NCI-H1092 (cell line): Measurements from ENCODE around the gene SLC25A6.
"Not testable (repeated sequence)": the region's sequence is repeated elsewhere in the genome, so short reads cannot be mapped to it uniquely, and the experiment has no call there.

ENCODE experiments used
- DNase-seq: peaks from one replicate; lab custom pipeline; 2025; lab: John Stamatoyannopoulos, UW

SLC25A6 gene

DNA sequence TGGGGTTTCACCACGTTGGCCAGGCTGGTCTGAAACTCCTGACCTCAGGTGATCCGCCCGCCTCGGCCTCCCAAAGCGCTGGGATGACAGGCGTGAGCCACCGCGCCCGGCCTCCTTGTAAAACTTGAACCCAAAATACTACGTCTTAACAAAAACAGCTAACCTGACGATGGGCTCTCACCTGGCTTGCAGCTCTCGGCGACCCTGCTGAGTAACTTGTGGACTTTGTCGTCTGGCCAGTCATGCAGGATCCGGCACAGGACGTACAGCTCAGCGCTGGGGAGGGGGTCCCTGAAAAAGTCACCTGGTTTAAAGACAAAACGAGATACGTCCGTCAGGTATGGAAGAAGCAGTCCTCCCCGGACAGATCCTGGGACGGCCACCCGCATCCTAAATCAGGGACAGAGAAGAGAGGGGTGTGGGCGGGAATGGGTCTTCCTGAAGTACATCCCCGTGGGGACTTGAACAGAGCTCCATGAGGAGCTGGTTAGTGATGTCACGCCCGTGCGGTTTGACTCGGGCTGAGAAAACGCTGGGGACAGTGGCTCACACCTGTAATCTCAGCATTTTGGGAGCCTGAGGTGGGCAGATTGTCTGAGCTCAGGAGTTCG, 20.7 kb upstream of the SLC25A6 start:
- DNase-seq = no peak

DNA sequence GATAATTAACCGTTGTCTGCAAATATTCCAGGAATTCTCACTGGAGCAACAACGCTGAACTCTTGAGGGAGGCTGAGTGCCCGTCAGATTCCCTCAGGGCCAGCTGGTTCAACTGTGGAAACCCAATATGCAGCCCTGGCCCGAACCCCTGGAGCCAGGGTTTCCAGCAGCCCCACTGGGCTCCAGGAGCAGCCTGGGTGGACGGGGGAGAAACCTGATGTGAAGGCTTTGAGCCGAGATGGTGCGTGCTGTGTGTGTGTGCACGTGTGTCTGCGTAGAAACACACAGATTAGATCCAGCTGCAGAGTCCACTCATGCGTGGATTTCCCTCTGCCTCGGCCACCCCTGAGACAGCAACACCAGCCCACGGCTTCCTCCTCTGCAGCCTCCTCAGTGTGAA, 19.4 kb upstream of the SLC25A6 start:
- DNase-seq = no peak

DNA sequence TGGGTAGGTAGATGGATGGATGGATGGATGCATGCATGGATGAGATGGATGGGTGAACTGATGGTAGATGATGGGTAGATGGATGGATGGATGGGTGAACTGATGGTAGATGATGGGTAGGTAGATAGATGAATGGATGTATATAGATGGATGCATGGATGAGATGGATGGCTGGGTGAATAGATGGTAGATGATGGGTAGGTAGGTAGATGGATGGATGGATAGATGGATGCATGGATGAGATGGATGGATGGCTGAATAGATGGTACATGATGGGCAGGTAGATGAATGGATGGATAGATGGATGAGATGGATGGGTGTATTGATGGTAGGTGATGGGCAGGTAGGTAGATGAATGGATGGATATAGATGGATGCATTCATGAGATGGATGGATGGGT, 15.1 kb upstream of the SLC25A6 start:
- no peak for DNase-seq

DNA sequence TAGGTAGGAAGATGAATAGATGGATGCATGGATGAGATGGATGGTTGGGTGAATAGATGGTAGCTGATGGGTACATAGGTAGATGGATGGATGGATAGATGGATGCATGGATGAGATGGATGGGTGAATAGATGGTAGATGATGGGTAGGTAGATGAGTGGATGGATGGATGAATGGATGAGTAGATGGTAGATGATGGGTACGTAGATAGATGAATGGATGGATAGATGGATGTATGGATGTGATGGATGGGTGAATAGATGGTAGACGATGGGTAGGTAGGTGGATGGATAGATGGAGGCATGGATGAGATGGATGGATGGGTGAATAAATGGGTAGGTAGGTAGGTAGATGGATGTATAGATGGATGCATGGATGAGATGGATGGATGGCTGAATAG, 13.9 kb upstream of the SLC25A6 start:
- not testable (repeated sequence) for DNase-seq

DNA sequence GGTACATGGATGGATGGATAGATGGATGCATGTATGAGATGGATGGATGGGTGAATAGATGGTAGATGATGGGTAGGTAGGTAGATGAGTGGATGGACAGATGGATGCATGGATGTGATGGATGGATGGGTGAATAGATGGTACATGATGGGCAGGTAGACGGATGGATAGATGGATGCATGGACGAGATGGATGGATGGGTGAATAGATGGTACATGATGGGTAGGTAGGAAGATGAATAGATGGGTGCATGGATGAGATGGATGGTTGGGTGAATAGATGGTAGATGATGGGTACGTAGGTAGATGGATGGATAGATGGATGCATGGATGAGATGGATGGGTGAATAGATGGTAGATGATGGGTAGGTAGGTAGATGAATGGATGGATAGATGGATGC, 12.0 kb upstream of the SLC25A6 start:
- not testable (repeated sequence) for DNase-seq

DNA sequence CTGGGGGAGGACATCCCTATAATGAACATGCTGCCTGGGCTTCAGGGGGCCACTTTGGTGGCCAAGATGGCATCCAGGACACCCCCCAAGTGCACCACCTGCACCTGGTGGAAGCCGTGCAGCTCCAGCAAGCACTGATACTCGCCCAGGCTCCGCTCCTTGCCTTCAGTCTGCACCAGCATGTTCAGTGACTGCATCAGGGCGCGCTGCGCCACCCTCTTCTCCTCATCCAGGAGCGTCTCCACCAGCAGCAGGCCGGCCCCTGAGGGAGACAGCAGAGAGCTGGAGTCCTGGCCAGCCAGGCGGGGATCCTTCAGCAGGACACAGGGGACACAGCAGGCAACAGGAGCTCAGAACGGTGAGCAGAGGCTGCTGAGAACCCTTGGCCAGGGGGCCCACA, 11.3 kb upstream of the SLC25A6 start:
- DNase-seq = no peak

DNA sequence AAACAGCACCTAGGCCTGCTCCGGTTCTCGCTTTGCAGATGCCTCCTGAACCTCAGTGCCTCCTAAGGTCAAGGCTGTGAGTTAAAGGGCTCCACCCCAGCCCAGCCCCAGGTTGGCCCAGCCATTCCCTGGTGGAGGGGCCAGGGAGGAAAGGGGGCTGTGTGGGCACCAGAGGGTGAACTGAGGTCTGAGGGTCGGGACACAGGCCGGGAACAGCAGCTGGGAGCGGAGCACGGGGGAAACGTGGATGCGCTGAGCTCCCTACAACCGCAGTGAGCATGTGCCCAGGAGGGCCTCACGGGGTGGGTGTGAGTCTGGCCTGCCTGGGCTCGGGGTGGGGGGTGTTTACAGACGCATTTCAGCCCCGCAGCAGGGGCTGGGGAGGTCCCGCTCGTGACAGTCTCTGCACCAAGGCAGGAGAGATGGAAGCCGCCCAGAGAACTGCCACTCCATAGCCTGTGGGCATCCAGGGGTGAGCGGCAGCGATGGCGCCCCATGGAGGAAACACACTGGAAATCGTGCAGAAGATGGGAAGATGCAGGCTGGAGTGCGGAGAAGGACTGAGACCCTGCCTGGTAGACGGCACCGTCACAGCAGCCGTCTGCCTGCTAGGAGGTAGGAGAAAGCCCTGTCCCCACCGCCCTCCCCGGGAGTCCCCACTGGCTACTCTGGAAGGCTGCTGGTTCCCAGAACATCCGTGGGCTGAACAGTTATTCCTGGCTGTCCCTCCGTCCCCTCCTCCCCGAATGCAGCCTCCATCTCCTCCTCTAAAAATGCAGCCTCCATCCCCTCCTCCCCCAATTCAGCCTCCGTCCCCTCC, 9.9 kb upstream of the SLC25A6 start:
- DNase-seq = no peak

DNA sequence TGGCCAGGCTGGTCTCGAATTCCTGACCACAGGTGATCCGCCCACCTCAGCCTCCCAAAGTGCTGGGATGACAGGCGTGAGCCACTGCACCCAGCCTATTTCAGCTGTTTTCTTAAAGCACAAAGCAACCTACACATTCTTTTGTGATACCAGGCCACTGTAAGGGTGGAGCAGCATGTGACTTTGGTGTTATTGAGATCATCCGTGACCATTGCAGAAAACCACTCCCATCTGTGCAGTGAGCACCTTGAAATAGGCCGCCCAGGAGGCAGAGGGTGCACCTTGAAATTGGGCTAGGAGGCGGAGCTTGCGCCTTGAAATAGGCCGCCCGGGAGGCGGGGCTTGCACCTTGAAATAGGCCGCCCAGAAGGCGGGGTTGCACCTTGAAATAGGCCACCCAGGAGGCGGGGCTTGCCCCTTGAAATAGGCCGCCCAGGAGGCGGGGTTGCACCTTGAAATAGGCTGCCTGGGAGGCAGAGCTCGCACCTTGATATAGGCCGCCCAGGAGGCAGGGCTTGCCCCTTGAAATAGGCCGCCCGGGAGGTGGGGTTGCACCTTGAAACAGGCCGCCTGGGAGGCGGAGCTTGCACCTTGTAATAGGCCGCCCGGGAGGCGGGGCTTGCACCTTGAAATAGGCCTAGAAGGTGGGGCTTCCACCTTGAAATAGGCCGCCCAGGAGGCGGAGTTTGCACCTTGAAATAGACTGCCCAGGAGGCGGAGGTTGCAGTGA, 9.0 kb upstream of the SLC25A6 start:
- no peak for DNase-seq

DNA sequence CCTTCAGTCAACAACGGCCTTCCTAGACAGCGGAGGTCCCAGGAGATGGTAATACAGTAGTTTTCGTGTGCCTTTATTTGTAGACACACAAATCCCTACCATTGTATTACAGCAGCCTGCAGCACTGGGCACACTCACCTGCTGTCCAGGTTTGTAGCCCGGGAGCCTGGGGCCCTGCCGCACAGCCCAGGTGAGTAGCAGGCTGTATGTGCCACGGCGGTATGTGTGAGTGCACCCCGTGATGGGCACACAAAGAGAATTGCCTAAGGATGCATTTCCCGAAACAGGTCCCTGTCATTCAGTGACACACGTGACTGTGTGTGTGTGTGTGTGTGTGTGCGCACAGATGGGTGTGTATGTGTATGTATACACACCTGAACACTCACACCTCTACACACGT, 8.1 kb upstream of the SLC25A6 start:
- no peak for DNase-seq

DNA sequence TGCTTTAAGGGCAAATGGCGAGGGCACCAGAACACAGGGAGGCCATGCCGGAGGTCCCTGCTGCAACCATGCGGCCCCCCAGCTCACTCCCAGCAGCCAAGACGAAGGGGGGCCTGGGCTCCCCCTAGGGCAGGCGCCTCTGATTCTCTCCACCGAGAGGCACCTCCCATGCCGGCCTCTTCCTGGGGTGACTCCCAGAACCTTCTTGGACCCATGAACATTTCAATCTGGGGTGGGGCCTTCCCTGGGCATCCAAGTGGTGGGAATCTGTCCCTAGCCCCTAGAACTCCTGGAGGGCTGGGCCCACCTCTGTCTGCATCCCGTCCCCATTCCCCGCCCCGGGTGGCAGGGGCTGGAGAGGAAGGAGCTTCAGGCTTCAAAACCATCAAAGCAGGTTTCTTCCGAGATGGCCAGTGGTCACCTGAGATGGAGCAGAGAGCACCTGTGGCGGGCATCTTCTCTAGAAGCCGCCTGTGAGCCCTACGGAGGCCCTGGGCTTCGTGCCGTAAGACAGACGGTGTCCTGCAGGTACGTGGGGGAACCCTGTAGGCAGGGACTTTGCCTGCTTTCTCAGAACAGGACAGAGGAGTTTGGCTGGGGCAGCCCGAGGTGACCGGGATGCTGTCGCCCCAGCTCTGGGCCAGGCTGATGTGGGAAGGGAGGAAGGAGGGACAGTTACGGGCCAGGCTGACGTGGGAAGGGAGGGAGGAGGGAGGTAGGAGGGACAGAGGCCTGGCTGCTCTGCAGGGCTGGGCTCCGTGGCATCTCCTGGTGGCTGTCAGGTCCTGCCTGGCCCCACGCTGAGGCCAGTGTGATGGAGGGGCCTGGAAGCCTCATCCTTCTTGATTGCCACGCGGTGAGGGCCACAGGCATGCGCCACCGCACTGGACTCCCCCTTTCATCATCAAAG, 6.8 kb upstream of the SLC25A6 start:
- DNase-seq = no peak

DNA sequence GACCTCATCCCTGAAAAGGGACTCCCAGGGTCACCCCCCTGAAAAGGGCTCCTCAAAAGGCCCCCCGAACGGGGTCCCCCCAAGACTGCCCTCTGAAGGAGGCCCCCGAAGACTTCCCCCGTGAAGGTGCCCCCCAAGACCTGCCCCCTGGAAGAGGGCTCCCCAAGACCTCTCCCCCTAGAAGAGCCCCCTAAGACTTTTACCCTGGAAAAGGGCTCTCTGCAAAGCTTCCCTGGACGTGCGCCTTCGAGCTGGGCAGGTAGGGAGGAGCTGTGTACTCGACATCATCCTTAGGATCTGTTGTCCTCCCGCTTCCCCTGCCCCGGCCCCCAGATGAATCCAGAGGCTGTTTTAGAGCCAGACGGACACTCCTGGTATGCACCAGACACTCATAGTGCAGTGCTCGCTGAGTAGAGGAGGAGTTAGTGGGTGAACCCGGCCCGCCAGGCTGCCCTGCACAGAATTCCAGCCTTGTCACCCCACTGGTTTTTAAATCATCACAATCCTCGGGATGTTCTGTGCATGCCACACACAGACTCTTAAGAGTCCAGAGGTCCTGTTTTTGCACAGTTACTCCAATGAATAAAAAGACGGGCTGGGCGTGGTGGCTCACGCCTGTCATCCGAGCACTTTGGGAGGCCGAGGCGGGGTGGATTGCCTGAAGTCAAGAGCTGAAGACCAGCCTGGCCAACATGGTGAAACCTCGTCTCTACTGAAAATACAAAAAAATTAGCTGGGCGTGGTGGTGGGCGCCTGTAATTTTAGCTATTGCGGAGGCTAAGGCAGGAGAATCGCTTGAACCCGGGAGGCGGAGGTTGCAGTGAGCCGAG, 5.7 kb upstream of the SLC25A6 start:
- DNase-seq = no peak

DNA sequence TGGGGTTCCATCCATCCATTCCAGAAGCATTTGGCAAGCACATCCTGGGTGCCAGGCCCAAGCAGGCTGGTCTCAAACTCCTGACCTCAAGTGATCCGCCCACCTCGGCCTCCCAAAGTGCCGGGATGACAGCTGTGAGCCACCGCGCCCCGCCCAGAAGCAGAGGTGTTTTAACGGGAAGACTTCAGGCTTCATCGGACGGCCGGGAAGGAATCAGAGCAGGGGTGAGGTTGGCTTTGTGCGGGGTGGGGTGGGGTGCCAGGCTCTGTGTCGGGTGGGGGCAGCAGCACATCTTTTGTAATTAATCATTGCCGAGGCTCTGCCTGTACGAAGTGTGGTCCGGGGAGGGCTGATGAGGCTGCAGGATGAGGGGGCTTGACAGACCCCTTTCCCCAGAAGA, 5.1 kb upstream of the SLC25A6 start:
- DNase-seq = no peak

DNA sequence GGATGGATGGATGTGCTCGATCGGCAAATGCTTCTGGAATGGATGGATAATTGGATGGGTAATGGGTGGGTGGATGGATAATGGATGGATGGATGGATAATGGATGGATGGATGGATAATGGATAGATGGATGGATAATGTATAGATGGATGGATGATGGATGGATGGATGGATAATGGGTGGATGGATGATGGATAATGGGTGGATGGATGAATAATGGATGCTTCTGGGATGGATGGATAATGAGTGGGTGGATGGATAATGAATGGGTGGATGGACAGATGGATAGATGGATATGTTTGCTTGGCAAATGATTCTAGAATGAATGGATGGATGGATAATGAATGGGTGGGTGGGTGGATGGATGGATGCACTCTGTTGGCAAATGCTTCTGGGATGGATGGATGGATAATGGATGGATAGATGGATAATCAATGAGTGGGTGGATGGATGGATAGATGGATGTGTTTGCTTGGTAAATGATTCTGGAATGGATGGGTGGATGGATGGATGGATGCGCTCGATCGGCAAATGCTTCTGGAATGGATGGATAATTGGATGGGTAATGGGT, 3.8 kb upstream of the SLC25A6 start:
- DNase-seq = no peak

DNA sequence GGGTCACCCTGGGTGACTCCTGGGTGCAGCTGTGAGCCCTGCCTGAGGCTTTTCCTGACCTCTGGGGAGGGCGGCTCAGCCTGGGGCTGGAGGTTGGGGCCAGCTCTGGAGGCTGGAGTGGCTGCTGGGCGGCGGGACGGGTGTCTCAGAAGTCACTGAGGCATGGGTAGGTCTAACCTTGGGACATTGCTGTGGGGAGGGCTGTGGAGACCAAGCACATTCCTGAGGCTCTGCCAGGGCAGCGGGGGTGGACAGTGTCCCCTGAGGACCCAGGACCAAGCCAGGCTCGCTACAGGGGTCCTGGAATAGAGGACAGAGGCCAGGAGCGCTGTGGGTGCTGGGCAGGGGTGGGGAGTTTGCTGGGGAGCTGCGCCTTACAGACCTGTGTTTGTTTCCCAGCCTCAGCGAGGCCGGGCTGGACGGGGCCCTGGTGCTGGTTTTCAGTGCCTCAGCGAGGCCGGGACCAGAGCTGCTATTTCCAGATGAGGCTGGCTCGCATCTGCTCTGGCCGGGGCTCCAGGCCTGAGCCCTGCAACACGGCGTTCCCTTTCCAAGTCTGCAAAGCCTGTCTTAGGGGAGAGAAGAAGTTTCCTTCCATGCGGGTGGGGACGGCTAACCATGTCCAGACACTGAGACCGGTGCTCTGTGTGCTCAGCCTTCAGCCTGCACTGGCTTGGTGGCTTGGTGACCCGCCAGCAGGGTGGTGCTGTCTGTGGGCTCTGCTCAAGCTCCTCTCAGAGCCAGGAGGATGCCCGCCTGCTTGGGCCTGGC, 3.0 kb upstream of the SLC25A6 start:
- no peak for DNase-seq

DNA sequence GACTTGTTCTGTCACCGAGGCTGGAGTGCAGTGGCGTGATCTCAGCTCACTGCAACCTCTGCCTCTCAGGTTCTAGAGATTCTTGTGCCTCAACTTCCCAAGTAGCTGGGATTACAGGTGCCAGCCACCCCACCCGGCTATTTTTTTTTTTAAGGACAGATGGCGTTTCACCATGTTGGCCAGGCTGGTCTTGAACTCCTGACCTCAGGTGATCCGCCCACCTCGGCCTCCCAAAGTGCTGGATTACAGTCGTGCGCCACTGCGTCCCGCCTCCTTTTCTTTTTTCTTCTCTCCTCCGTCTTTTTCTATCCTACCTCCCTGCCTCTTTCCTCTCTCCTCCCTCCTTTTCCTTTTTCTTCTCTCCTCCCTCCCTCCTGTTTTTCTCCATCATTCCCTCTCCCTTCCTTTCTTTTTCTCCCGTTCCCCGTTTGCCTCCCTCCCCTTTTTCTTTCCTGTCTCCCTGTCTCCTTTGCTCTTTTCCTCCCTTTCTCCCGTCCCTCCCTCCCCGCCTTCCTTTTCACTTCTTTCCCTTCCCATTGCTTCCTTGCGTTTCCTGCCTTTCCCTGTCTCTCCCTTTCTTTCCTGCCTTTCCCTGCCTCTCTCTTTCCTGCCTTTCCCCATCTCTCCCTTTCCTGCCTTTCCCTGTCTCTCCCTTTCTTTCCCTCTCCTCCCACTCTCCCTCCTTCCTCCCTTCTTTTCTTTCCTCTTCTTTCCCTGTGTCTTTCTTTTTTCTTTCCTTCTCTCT, 2.1 kb upstream of the SLC25A6 start:
- no peak for DNase-seq

DNA sequence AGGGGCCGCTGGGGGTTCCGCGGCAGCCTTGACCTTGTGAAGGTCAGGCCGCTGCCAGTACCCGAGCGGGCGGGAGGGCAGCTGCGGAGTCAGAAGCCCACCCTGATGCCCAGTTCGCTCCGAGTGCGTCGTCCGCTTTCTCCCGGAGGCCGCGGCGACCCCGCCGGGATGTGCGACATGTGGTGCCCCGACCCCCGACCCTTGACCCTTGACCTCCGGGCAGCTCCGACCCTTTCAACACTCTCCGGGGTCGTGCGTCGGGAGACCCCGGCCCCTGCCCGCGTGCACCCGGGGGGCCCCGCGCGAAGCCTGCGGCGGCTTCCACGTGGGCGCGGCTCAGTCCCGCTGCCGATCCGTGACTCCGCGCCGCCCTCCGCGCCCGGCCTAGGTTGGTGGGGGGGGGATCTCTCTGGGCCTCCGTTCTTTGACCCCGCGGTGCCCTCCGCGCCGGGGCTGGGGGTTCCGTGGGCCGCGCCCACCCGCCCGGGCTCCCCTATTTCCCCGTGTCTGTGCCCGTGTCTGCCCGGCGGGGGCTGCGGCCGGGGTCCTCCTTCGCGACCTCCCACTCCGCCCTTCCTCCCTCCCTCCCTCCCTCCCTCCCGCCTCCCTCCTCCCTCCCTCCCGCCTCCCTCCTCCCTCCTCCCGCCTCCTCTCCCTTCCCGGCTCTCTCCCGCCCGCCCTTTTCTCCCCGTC, 609 bp upstream of the SLC25A6 start:
- no peak for DNase-seq

DNA sequence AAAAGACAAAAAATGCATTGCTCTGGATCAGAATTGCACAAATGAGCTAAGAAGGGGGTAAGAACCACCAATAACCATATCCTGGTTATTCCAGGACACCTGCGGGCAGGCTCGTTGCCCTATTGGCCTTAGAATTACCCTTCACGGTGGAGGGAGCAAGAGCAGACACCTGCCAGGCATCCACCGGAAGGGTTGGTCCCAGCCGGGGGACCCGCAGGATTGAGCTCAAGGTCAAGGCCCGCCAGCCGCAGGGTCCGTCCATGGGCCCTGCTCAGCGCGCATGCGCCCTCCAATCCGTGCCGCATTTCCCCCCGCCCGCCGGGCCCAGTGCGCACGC, 575 bp downstream of the SLC25A6 start:
- no peak for DNase-seq

DNA sequence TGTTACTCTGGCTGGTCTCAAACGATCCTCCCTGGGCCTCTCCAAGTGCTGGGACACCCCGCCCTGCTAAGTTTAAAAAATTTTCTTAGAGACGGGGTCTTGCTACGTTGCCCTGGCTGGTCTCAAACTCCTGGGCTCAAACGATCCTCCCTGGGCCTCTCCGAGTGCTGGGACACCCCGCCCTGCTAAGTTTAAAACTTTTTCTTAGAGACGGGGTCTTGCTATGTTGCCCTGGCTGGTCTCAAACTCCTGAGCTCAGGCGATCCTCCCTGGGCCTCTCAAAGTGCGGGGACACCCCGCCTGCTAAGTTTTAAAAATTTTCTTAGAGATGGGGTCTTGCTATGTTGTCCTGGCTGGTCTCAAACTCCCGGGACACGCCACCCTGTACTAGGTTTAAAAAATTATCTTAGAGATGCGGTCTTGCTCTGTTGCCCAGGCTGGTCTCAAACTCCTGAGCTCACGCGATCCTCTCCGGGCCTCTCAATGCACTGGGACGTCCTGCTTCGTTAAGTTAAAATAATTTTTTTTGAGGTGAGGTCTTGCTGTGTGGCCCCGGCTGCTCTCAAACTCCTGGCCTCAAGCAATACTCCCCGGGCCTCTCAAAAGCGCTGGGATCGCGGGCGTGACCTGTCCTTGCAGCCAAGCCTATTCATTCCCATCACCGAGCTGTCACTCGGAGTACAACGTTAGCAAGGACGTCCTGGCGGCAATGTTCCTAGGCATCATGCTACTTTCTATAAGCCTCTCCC, 1.1 kb downstream of the SLC25A6 start:
- no peak for DNase-seq
